GM08714 (cell line): Measurements from ENCODE around the gene PTBP3.
"Not testable (repeated sequence)": the region's sequence is repeated elsewhere in the genome, so short reads cannot be mapped to it uniquely, and the experiment has no call there.

Source experiments
- H3K4me3 ChIP-seq: fragments of 200-500 bp; sonication (Bioruptor generic); 2 replicates; pipeline ENCODE4 v1.5.1; 2014; ENCODE audit warnings: mild to moderate bottlenecking, low read length, inconsistent platforms
- ZNF274 ChIP-seq: IDR thresholded peaks from 2 replicates; pipeline ENCODE4 v1.6.1; 2012; ENCODE audit warnings: mild to moderate bottlenecking, low read depth, low read length

Gene PTBP3

GRCh38 chr9:112371060-112371459 lies 37.6 kb upstream of the PTBP3 start:
- no peak for TF ChIP-seq ZNF274
- H3K4me3 ChIP-seq = no peak overlapping the region

- TF ChIP-seq ZNF274 = no peak
- H3K4me3 ChIP-seq = no peak overlapping the region
Measured at GRCh38 chr9:112369817-112370216, 36.4 kb upstream of the PTBP3 start.

GRCh38 chr9:112367465-112367864 lies 34.0 kb upstream of the PTBP3 start:
- H3K4me3 ChIP-seq = no peak overlapping the region
- TF ChIP-seq ZNF274 = no peak

- H3K4me3 ChIP-seq = no peak overlapping the region
- TF ChIP-seq ZNF274 = no peak
Measured at GRCh38 chr9:112366591-112366990, 33.2 kb upstream of the PTBP3 start.

- not testable (repeated sequence) for H3K4me3 ChIP-seq
Measured at GRCh38 chr9:112365257-112365656, 31.8 kb upstream of the PTBP3 start.

GRCh38 chr9:112364761-112365160 lies 31.3 kb upstream of the PTBP3 start:
- no peak overlapping the region for H3K4me3 ChIP-seq
- TF ChIP-seq ZNF274 = no peak

- no peak overlapping the region for H3K4me3 ChIP-seq
- TF ChIP-seq ZNF274 = no peak
Measured at GRCh38 chr9:112361601-112362000, 28.2 kb upstream of the PTBP3 start.

- no peak overlapping the region for H3K4me3 ChIP-seq
- no peak for TF ChIP-seq ZNF274
Measured at GRCh38 chr9:112360047-112360804, 26.8 kb upstream of the PTBP3 start.

GRCh38 chr9:112355427-112355897 lies 22.0 kb upstream of the PTBP3 start:
- no peak overlapping the region for H3K4me3 ChIP-seq
- TF ChIP-seq ZNF274 = no peak

- no peak for TF ChIP-seq ZNF274
- no peak overlapping the region for H3K4me3 ChIP-seq
Measured at GRCh38 chr9:112354081-112354743, 20.8 kb upstream of the PTBP3 start.

GRCh38 chr9:112352209-112352608 lies 18.8 kb upstream of the PTBP3 start:
- TF ChIP-seq ZNF274 = no peak
- no peak overlapping the region for H3K4me3 ChIP-seq

GRCh38 chr9:112351184-112351583 lies 17.8 kb upstream of the PTBP3 start:
- H3K4me3 ChIP-seq = no peak overlapping the region
- TF ChIP-seq ZNF274 = no peak

- no peak overlapping the region for H3K4me3 ChIP-seq
Measured at GRCh38 chr9:112349008-112349333, 15.6 kb upstream of the PTBP3 start.

GRCh38 chr9:112348257-112349007 lies 15.0 kb upstream of the PTBP3 start:
- H3K4me3 ChIP-seq = peak overlapping the region; percentile 37
- no peak for TF ChIP-seq ZNF274

More at GRCh38 chr9:112349008-112349333, 15.6 kb upstream of the PTBP3 start:
- TF ChIP-seq ZNF274 = no peak

GRCh38 chr9:112341730-112342129 lies 8.3 kb upstream of the PTBP3 start:
- TF ChIP-seq ZNF274 = no peak
- H3K4me3 ChIP-seq = no peak overlapping the region
